Caco-2 (cell line): ENCODE results near the gene MRPS30. TPM values are rescaled to one million over a fixed set of nuclear protein-coding genes. Genes with fewer than 3 reads are reported as not detected.
"Not testable (repeated sequence)": the region's sequence is repeated elsewhere in the genome, so short reads cannot be mapped to it uniquely, and the experiment has no call there.

Experiments
- BruUV-seq: library from RNA; stranded (reverse); fragments of 400-500 nt; replicated peaks from 2 replicates; lab custom pipeline; 2021; lab: Mats Ljungman, UMichigan
- CTCF ChIA-PET: fragments of 300-600 bp; sonication (Branson Sonifier 250); formaldehyde crosslinking; loops from one replicate; lab custom pipeline; 2022; ENCODE audit warnings: antibody characterized with exemption; lab: Charles Lee
- POLR2A ChIA-PET: fragments of 300-600 bp; sonication (Branson Sonifier 250); formaldehyde crosslinking; loops from one replicate; lab custom pipeline; 2022; ENCODE audit warnings: antibody characterized with exemption; lab: Charles Lee
- DNase-seq, 2 experiments: peaks; one replicate each; pipeline versions ENCODE4 v3.0.0 to v3.0.0-alpha.2; 2020 to 2022
- H3K27me3 ChIP-seq: replicated peaks from 2 replicates; pipeline ENCODE4 v1.6.0; 2011; ENCODE audit warnings: low read length; ENCODE audit not compliant: control insufficient read depth, insufficient read depth
- H3K36me3 ChIP-seq: 2 replicates; pipeline ENCODE4 v1.5.1; 2011; ENCODE audit warnings: low read length; ENCODE audit not compliant: control insufficient read depth, insufficient read depth
- H3K4me1 ChIP-seq: fragments of 250-450 bp; sonication (Bioruptor Pico); 2 replicates; pipeline ENCODE4 v1.5.1; 2020; ENCODE audit warnings: mild to moderate bottlenecking
- H3K4me3 ChIP-seq: 2 replicates; pipeline ENCODE4 v1.5.1; 2011; ENCODE audit warnings: low read depth, mild to moderate bottlenecking, control low read depth, low read length
- H3K9me3 ChIP-seq: fragments of 250-450 bp; sonication (Bioruptor Pico); 2 replicates; pipeline ENCODE4 v1.5.1; 2020; ENCODE audit warnings: mild to moderate bottlenecking, moderate library complexity
- H3K27ac Mint-ChIP-seq: one replicate; pipeline ENCODE4 v1.8.0; 2022; ENCODE audit warnings: mixed read lengths; ENCODE audit not compliant: unreplicated experiment
- H3K27me3 Mint-ChIP-seq: one replicate; pipeline ENCODE4 v1.8.0; 2022; ENCODE audit warnings: mixed read lengths; ENCODE audit not compliant: insufficient read depth, unreplicated experiment
- H3K36me3 Mint-ChIP-seq: one replicate; pipeline ENCODE4 v1.8.0; 2022; ENCODE audit warnings: mild to moderate bottlenecking, mixed read lengths; ENCODE audit not compliant: insufficient read depth, unreplicated experiment
- H3K4me1 Mint-ChIP-seq: one replicate; pipeline ENCODE4 v1.8.0; 2022; ENCODE audit warnings: low read depth, mixed read lengths; ENCODE audit not compliant: unreplicated experiment
- H3K4me3 Mint-ChIP-seq: one replicate; pipeline ENCODE4 v1.8.0; 2022; ENCODE audit warnings: mild to moderate bottlenecking, moderate library complexity, mixed read lengths; ENCODE audit not compliant: unreplicated experiment
- H3K9me3 Mint-ChIP-seq: one replicate; pipeline ENCODE4 v1.8.0; 2022; ENCODE audit warnings: mixed read lengths; ENCODE audit not compliant: unreplicated experiment
- CTCF ChIP-seq, 2 experiments: fragments of 200-600 bp in 1 of 2; IDR thresholded peaks; 1 replicate in 1 of 2; 2 replicates in 1 of 2; pipeline versions ENCODE4 v1.5.1 to v1.8.0; 2011 to 2022; ENCODE audit warnings: antibody characterized with exemption in 1 of 2, control low read depth in 1 of 2, inconsistent platforms in 1 of 2, low read depth in 1 of 2, low read length in 1 of 2, mild to moderate bottlenecking in 1 of 2, moderate library complexity in 1 of 2; ENCODE audit not compliant: insufficient read depth in 1 of 2, severe bottlenecking in 1 of 2, unreplicated experiment in 1 of 2
- intact Hi-C: fragments of 100-400 bp; cut with micrococcal nuclease; formaldehyde crosslinking; loops from one replicate; pipeline ENCODE4 v1.10.0; 2022; ENCODE audit not compliant: unreplicated experiment
- total RNA-seq: library from RNA; stranded (reverse); gene quantifications from 2 replicates; pipeline ENCODE4 v1.2.3, GENCODE V29; 2022

MRPS30 gene
- total RNA-seq, 1 experiment from 2014 or later = 62.2 TPM

GRCh38 chr5:44792031-44792673, 16.6 kb upstream of the MRPS30 start:
- H3K36me3 ChIP-seq, H3K36me3 Mint-ChIP-seq, BruUV-seq, DNase-seq, H3K4me1 ChIP-seq, H3K4me3 ChIP-seq, H3K27me3 ChIP-seq, POLR2A ChIA-PET, H3K27me3 Mint-ChIP-seq, CTCF ChIA-PET, intact Hi-C loops, H3K4me1 Mint-ChIP-seq, H3K4me3 Mint-ChIP-seq, H3K27ac Mint-ChIP-seq: not testable (repeated sequence)
- peaks cover 14% of the 10 kb centered on the region; the same call in 1 of the 2 replicates for H3K9me3 ChIP-seq
- peaks cover 35% of the 10 kb centered on the region for H3K9me3 Mint-ChIP-seq

- TF ChIP-seq CTCF (IDR thresholded peaks at IDR 0.05; ENCODE audit: insufficient read depth in 1 of 2, low read depth in 1 of 2, low read length in 1 of 2, severe bottlenecking in 1 of 2, unreplicated experiment in 1 of 2) = no peak
- DNase-seq = no peak
- Mint-ChIP-seq H3K9me3 (peaks cover 48% of the 10 kb centered on the region), H3K4me1 (peaks cover 3% of the 10 kb centered on the region), H3K27me3 (no peaks in the 10 kb centered on the region), H3K27ac (no peak overlapping the region), H3K4me3 (no peak overlapping the region), H3K36me3 (no peaks in the 10 kb centered on the region)
- ChIA-PET CTCF (no interaction called here), POLR2A (no interaction called here)
- no peaks in the 10 kb centered on the region for H3K27me3 ChIP-seq
- BruUV-seq = no TSS peak
- no peak overlapping the region for H3K4me3 ChIP-seq
- peaks cover 15% of the 10 kb centered on the region; the same call in 1 of the 2 replicates for H3K9me3 ChIP-seq
- no peaks in the 10 kb centered on the region for H3K4me1 ChIP-seq
- H3K36me3 ChIP-seq = no peaks in the 10 kb centered on the region
- intact Hi-C loops = no loop called here
Measured at GRCh38 chr5:44794371-44794770, 14.4 kb upstream of the MRPS30 start.

- intact Hi-C loops = no loop called here
- no peak overlapping the region for H3K4me3 ChIP-seq
- no peaks in the 10 kb centered on the region for H3K27me3 ChIP-seq
- ChIA-PET CTCF (no interaction called here), POLR2A (no interaction called here)
- Mint-ChIP-seq H3K9me3 (peaks cover 48% of the 10 kb centered on the region), H3K27me3 (no peaks in the 10 kb centered on the region), H3K27ac (no peak overlapping the region), H3K4me1 (no peaks in the 10 kb centered on the region), H3K36me3 (no peaks in the 10 kb centered on the region), H3K4me3 (no peak overlapping the region)
- no peak for DNase-seq
- H3K36me3 ChIP-seq = no peaks in the 10 kb centered on the region
- no peaks in the 10 kb centered on the region for H3K4me1 ChIP-seq
- BruUV-seq = no TSS peak
- TF ChIP-seq CTCF (IDR thresholded peaks at IDR 0.05; ENCODE audit: insufficient read depth in 1 of 2, low read depth in 1 of 2, low read length in 1 of 2, severe bottlenecking in 1 of 2, unreplicated experiment in 1 of 2) = no peak
- H3K9me3 ChIP-seq = peaks cover 15% of the 10 kb centered on the region; the same call in 1 of the 2 replicates
Measured at GRCh38 chr5:44795496-44795895, 13.3 kb upstream of the MRPS30 start.
